Measurements from ENCODE around the gene PCCB. TPM values are rescaled to one million over a fixed set of nuclear protein-coding genes. Genes with fewer than 3 reads are reported as not detected.

PCCB gene
- total and polyA plus RNA-seq, 2 donors (not counting 3 experiments of a cell fraction or from before 2014, with no cell fraction given), result 28.6 to 36.5 TPM

DNA sequence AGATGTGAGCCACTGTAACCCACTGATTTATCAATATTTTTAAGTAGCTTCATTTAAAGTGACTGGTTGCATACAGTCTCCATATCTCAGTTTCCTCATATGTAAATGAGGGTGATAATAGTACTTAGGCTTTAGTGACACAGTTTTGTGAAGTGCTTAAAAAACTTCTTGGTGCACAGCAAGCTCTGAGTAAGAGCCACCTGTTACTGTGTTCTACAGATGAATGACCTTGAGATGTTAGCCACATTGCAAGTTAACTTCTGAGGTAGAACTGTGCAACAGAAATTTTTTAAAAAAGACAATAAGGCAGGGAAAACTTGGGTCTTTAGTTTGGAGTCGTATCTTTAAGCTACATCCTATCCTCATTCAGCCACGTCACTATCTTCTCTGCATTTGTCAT is 43.1 kb downstream of the PCCB start:
- TF ChIP-seq GATA2 (IDR thresholded peaks at IDR 0.05; ENCODE audit: insufficient read depth, insufficient read length, low read depth, low read length) (no peak), FOS (IDR thresholded peaks at IDR 0.05; ENCODE audit: borderline replicate concordance, insufficient read depth, low read length) (no peak), EZH2 (IDR thresholded peaks at IDR 0.05; ENCODE audit: borderline replicate concordance, low read depth, low read length, severe bottlenecking) (no peak), JUN (IDR thresholded peaks at IDR 0.05; ENCODE audit: borderline replicate concordance, insufficient read depth, insufficient read length, low read depth) (no peak), POLR2AphosphoS5 (IDR thresholded peaks at IDR 0.05; ENCODE audit: insufficient read depth, low read depth, low read length) (no peak), MAX (IDR thresholded peaks at IDR 0.05; ENCODE audit: insufficient read depth, insufficient read length) (no peak), POLR2A (IDR thresholded peaks at IDR 0.05; ENCODE audit: low read depth, low read length) (no peak), MYC (IDR thresholded peaks at IDR 0.05; ENCODE audit: low read depth, low read length) (no peak)
- TF ChIP-seq, protein P1, sequence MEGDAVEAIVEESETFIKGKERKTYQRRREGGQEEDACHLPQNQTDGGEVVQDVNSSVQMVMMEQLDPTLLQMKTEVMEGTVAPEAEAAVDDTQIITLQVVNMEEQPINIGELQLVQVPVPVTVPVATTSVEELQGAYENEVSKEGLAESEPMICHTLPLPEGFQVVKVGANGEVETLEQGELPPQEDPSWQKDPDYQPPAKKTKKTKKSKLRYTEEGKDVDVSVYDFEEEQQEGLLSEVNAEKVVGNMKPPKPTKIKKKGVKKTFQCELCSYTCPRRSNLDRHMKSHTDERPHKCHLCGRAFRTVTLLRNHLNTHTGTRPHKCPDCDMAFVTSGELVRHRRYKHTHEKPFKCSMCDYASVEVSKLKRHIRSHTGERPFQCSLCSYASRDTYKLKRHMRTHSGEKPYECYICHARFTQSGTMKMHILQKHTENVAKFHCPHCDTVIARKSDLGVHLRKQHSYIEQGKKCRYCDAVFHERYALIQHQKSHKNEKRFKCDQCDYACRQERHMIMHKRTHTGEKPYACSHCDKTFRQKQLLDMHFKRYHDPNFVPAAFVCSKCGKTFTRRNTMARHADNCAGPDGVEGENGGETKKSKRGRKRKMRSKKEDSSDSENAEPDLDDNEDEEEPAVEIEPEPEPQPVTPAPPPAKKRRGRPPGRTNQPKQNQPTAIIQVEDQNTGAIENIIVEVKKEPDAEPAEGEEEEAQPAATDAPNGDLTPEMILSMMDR (IDR thresholded peaks at IDR 0.05; ENCODE audit: extremely low read depth in 1 of 2, insufficient read depth in 1 of 2, low read depth in 1 of 2, low read length in 2 of 2), result no peak
- Histone ChIP-seq H3K9ac (replicated peaks; ENCODE audit: extremely low read depth, insufficient read depth, low read length) (no peak overlapping the region), H2AFZ (ENCODE audit: low read depth, low read length) (no peak overlapping the region), H3K27me3 (ENCODE audit: control insufficient read depth in 2 of 2, insufficient read depth in 2 of 2, low read length in 2 of 2) (no peaks in the 10 kb centered on the region), H3K4me3 (replicated peaks in 1 of 3; ENCODE audit: insufficient read depth in 1 of 3, low read depth in 1 of 3, low read length in 3 of 3) (no peak overlapping the region), H3K36me3 (ENCODE audit: control insufficient read depth in 2 of 2, extremely low read depth in 1 of 2, insufficient read depth in 2 of 2, low read length in 2 of 2) (peaks cover 3 to 5% of the 10 kb centered on the region in 2 experiments), H3K9me1 (replicated peaks; ENCODE audit: control insufficient read depth, extremely low read depth, insufficient read depth, low read length) (no peaks in the 10 kb centered on the region), H3K4me1 (ENCODE audit: control insufficient read depth, extremely low read depth, insufficient read depth, low read length) (no peaks in the 10 kb centered on the region), H4K20me1 (replicated peaks; ENCODE audit: control insufficient read depth, extremely low read depth, insufficient read depth, low read length) (no peaks in the 10 kb centered on the region), H3K4me2 (ENCODE audit: insufficient read depth, low read length) (no peak overlapping the region), H3K9me3 (replicated peaks; ENCODE audit: control insufficient read depth, insufficient read depth, low read length) (no peaks in the 10 kb centered on the region), H3K27ac (ENCODE audit: insufficient read depth, low read depth, low read length) (no peak overlapping the region), H3K79me2 (ENCODE audit: control insufficient read depth, insufficient read depth, low read length) (no peaks in the 10 kb centered on the region)
- POLR2A ChIA-PET, result no interaction called here
- DNase-seq (ENCODE audit: low read depth, low spot score) (no peak), FAIRE-seq (no peak)
- CTCF ChIA-PET, result interaction anchor here (1.1 to 1.9 kb wide), 6 partner anchors 11 to 459 kb away, joined by 3 to 8 read pairs (median 4); partner anchors contain the start of gene STAG1
- dilution Hi-C loops (cut with MboI; ENCODE audit: extremely low pct_ligation_motif_present, low sequenced_read_pairs), result no loop called here
- intact Hi-C loops (cut with micrococcal nuclease), result no loop called here
- no TSS peak for BruUV-seq (replicated peaks)

All from endothelial cell of umbilical vein (primary cell).